HUES64 (cell line): Measurements from ENCODE around the gene DMPK.

Experiments
- H3K27ac ChIP-seq: 2 replicates; pipeline ENCODE4 v1.7.0; 2013; ENCODE audit warnings: low read depth, low read length, inconsistent platforms
- H3K27me3 ChIP-seq: 2 replicates; pipeline ENCODE4 v1.6.1; 2013; ENCODE audit warnings: mild to moderate bottlenecking, low read length; ENCODE audit not compliant: insufficient read depth
- H3K36me3 ChIP-seq: 2 replicates; pipeline ENCODE4 v1.6.1; 2013; ENCODE audit warnings: mild to moderate bottlenecking, low read length; ENCODE audit not compliant: insufficient read depth
- H3K4me1 ChIP-seq: 2 replicates; pipeline ENCODE4 v1.6.1; 2013; ENCODE audit warnings: mild to moderate bottlenecking, low read length, moderate library complexity; ENCODE audit not compliant: insufficient read depth
- H3K4me3 ChIP-seq: 2 replicates; pipeline ENCODE4 v1.5.1; 2013; ENCODE audit warnings: mild to moderate bottlenecking, low read length, moderate library complexity
- H3K9ac ChIP-seq: 2 replicates; pipeline ENCODE4 v1.6.1; 2013; ENCODE audit warnings: mild to moderate bottlenecking, low read depth, low read length
- H3K9me3 ChIP-seq: 2 replicates; pipeline ENCODE4 v1.6.1; 2013; ENCODE audit warnings: low read depth, low read length; ENCODE audit not compliant: insufficient read depth
- WGBS: fragments of 150-250, 120-280 bp; methylation state at CpG from one replicate; pipeline ENCODE4 v1.1.7; 2013; ENCODE audit warnings: missing lambda C conversion rate; 5-methylcytosine and 5-hydroxymethylcytosine counted together

Gene DMPK

DNA sequence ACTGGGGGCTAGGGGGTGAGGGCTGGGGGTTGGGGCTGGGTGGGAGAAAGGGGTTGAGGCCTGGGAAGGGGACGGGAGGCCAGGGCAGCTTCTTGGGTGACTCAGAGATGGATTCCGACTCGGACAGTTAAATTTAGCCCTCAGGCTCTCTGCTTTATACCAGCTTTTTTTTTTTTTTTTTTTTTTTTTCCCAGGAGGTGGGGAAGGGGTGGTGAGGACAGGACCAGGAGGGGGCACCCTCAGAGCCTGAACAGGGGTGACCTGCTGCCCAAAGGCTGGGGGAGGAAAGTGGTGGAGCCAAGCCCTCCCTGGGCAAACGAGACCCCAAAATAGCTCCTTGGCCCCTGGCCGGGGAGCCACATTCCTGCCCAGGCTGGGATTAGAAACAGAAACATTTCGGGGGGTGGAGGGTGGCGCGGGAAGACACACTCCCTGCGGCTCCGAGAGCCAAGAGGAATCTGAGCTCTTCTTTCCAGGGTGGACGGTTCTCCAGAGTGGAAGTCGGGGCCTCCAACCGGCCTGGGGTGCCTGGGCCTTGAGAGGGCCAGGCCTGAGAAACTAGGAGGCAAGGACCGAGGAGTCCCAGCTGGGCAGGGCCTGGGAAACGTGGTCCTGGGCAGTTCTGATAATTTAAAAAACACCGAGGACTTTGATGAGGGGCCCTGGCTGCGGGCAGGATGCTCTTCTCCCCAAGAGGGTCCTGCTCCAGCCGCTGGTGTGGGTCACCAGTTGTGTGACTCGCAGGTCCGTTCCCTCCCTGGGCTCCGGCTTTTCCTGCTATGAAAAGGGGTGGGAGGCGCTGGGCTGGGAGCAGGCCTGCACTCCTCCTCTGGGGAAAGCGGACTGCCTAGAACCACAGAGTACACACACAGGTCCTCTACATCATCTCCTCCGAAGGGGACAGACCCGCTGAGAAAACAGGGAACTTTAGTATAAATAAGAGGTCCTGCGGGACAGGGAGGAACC is 813 bp upstream of the DMPK start:
- 48% methylated on average over 24 of the region's 26 CpGs for WGBS
- H3K27ac ChIP-seq, result no peak overlapping the region; the same call in 1 of the 2 replicates
- H3K4me3 ChIP-seq, result no peak overlapping the region
- peaks cover 35% of the 10 kb centered on the region for H3K36me3 ChIP-seq
- no peak overlapping the region for H3K9ac ChIP-seq
- peaks cover 17% of the 10 kb centered on the region; the same call in 1 of the 2 replicates for H3K4me1 ChIP-seq
- peaks cover 5% of the 10 kb centered on the region; the same call in 1 of the 2 replicates for H3K27me3 ChIP-seq
- no peaks in the 10 kb centered on the region for H3K9me3 ChIP-seq

DNA sequence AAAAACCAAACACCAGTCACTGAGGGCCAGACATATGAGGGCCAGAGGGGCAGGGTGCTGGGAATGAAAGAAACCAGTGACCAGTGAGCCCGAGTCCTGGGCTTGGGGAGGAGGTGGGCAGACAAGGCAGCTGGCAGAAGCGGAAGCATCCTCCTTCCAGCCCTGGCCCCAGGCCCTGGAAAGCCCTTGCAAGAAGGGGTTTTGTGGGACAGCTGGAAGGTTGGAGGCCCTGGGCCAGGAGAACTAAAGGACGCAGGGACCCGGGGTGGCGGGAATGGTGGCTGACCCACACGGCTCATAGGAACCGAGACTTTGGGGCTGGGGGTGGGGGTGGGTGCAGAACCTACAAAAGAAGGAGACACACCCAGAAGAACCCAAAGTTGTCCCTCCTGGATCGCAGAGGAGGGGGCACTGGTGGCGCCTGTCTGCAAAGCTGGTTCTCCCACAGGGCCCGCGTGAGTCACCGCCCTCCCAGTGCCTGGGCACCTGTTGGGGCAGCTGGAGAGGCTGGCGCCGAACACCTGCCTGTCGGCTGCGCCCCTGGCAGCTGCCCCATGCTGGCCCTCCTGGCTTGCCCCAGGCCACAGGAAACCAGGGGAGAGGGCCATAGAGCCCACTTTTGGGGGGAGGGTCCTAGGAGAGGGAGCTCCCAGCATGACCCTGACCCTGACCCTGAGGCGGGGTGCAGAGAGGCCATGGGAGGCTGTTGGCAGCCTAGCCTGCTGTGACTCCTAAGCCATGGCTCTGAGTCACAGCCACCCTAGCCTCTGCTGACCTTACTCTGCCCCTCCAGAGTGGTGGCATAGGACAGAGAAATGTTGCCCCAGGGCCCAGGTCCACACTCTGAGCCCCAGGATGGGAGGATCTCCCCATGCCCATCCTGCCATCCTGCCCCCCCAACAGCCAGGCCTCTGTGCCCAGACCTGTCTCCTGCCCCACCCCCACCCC is 802 bp downstream of the DMPK start:
- peaks cover 5% of the 10 kb centered on the region; the same call in 1 of the 2 replicates for H3K27me3 ChIP-seq
- no peak overlapping the region for H3K9ac ChIP-seq
- WGBS, result 66% methylated on average over 17 of the region's 17 CpGs
- H3K27ac ChIP-seq, result no peak overlapping the region
- H3K4me1 ChIP-seq, result peaks cover 17% of the 10 kb centered on the region; the same call in 1 of the 2 replicates
- peaks cover 37% of the 10 kb centered on the region for H3K36me3 ChIP-seq
- no peaks in the 10 kb centered on the region for H3K9me3 ChIP-seq
- H3K4me3 ChIP-seq, result no peak overlapping the region

DNA sequence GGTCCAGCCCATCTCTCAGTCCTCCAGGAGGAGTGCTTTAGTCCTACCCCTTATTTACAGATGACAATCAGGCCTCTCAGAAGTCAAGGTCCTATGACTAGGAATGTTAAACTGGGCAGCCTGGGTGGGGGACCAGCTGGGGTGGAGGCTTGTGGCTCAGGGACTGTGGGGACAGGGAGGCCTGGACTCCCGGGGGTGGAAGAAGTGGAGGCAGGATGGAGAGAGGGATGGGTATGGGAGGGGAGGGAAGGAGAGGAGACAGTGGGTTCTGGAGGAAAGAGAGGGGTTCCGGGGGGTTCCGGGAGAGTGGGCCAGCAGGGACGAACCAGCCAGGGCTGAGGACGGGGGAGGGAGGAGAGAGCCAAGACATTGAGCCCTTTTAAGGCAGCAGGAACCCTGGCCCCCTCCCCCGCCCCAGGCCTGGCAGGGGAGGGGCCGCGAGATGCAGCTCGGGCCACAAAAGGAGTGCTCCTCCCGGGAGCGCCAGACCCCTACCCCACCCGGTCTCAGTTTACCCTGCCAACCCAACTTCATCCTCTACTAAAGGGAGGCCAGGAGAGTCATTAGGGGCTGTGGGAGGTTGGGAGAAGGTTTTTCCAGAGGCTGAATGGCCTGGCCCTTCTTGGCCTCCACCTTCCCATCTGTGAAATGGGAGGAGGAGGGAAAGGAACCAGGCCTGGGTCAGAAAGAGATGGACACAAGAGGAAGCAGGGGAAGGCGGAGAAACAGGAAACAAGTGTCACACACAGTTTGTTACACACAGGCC is 1.7 kb downstream of the DMPK start:
- Histone ChIP-seq H3K4me3 (no peak overlapping the region), H3K9ac (no peak overlapping the region), H3K9me3 (no peaks in the 10 kb centered on the region), H3K27ac (no peak overlapping the region), H3K36me3 (peaks cover 31% of the 10 kb centered on the region), H3K27me3 (peaks cover 5% of the 10 kb centered on the region; the same call in 1 of the 2 replicates), H3K4me1 (peaks cover 17% of the 10 kb centered on the region; the same call in 1 of the 2 replicates)
- WGBS, result 30% methylated on average over 12 of the region's 13 CpGs

DNA sequence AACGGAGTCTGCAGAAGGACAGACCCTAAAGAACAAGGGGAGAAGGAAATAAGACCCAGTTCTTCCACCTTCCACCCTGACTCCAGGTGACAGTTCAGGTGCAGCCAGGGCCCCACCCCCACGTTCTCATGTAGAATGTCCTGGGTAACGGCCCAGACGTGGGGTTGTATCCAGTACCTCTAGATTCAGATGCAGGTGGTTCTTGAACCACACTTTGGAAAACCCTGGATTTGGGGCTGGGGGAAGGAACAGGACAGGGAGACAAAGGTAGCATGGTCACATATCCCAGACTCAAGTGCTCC is 2.2 kb downstream of the DMPK start:
- Histone ChIP-seq H3K9ac (0 out of 2 replicates have a peak overlapping the region, but pooled peaks have one; percentile 12), H3K9me3 (no peaks in the 10 kb centered on the region), H3K4me1 (peaks cover 17% of the 10 kb centered on the region; the same call in 1 of the 2 replicates), H3K36me3 (peaks cover 26% of the 10 kb centered on the region), H3K27ac (no peak overlapping the region), H3K4me3 (peak overlapping the region; percentile 55), H3K27me3 (peaks cover 5% of the 10 kb centered on the region; the same call in 1 of the 2 replicates)
- WGBS, result 50% methylated on average over 4 of the region's 4 CpGs

DNA sequence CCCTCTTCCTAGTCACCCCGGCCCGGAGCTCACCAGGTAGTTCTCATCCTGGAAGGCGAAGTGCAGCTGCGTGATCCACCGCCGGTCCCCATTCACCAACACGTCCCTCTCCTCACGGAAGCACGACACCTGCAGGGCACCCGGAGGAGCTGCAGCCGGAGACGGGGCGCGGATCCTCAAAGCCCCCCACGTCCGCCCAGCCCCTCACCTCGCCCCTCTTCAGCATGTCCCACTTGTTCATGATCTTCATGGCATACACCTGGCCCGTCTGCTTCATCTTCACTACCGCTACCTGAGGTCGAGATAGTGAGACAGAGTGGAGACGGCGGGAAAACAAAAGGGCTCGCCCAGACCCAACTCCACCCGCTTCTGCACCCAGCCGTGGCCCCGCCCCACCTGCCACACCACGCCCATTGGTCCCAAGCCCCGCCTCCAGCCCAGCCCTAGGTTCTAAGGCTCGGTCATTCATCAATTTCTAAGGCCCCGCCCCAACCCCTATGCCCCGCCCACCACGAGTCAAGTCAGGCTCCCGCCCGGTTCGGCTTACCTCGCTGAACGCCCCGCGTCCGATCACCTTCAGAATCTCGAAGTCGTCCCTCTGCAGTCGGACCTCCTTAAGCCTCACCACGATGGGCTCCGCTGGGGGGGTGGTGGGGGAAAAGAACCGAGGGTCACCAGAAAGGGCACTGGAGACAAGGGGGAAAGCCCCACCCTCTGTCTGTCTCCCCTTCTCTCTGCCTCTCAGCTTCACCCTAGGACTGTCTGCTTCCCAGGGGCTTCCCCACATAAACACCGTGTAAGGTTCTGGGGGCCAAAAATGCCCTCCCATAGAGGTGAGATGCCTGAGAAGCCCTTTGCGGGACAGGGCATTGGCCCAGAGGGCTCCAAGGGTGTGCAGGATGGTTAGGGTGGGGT is 2.8 kb downstream of the DMPK start:
- no peak overlapping the region for H3K27ac ChIP-seq
- 0 out of 2 replicates have a peak overlapping the region, but pooled peaks have one; percentile 12 for H3K9ac ChIP-seq
- H3K4me3 ChIP-seq, result peak overlapping the region; percentile 55

DNA sequence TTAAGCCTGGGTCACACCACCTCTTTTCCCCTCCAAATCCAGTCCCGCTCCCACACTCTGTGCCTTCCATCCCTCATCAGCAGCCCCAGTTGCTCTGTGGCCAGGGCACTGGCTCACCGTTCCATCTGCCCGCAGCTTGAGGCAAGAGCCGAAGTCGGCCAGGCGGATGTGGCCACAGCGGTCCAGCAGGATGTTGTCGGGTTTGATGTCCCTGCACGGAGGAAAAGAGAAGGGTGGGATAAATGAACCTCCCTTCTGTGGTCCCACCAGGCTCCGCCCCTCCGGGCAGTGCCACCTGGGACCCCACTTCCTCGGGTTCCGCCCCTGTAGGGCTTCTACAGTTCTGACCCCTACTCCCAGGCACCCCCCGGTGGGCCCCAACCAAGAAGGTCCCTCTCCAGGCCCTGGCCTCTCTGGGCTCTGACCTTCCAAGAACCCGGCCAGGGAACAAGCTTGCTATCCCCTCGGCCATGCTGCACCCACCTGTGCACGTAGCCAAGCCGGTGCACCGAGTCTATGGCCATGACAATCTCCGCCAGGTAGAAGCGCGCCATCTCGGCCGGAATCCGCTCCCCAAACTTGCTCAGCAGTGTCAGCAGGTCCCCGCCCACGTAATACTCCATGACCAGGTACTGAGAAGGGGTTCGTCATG is 4.2 kb downstream of the DMPK start:
- Histone ChIP-seq H3K4me3 (no peak overlapping the region), H3K9me3 (no peaks in the 10 kb centered on the region), H3K36me3 (peaks cover 20% of the 10 kb centered on the region), H3K9ac (no peak overlapping the region), H3K27ac (no peak overlapping the region), H3K4me1 (peaks cover 13% of the 10 kb centered on the region; the same call in 1 of the 2 replicates), H3K27me3 (peaks cover 5% of the 10 kb centered on the region; the same call in 1 of the 2 replicates)
- WGBS, result 93% methylated on average over 28 of the region's 28 CpGs

More for the DNA sequence above, 2.8 kb downstream of the DMPK start:
- peaks cover 21% of the 10 kb centered on the region for H3K36me3 ChIP-seq
- no peaks in the 10 kb centered on the region for H3K9me3 ChIP-seq
- peaks cover 5% of the 10 kb centered on the region; the same call in 1 of the 2 replicates for H3K27me3 ChIP-seq
- WGBS, result 2% methylated on average over 48 of the region's 48 CpGs
- peaks cover 17% of the 10 kb centered on the region; the same call in 1 of the 2 replicates for H3K4me1 ChIP-seq

DNA sequence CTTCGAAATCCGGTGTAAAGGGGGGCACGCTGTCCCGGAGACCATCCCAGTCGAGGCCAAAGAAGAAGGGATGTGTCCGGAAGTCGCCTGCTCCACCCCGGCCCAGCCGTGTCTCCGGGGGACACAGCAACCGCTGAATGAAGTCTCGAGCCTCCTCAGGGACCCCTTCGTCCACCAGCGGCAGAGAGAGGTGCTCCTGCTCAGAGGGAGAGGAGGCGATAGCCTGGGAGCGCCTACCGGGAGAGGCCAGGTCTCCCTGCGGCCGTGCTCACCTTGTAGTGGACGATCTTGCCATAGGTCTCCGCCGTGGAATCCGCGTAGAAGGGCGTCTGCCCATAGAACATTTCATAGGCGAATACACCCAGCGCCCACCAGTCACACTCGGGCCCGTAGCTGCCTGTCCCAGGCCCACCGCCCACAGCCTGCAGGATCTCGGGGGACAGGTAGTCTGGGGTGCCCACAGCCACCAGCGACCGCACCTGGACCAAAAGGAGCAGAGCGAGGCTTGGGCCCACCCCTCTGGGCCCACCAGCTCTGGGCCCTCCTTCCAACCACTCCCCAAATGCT is 4.8 kb downstream of the DMPK start:
- H3K27me3 ChIP-seq, result peaks cover 5% of the 10 kb centered on the region; the same call in 1 of the 2 replicates
- WGBS, result 96% methylated on average over 34 of the region's 34 CpGs
- peaks cover 20% of the 10 kb centered on the region for H3K36me3 ChIP-seq
- H3K9ac ChIP-seq, result no peak overlapping the region
- H3K4me1 ChIP-seq, result peaks cover 13% of the 10 kb centered on the region; the same call in 1 of the 2 replicates
- no peak overlapping the region for H3K4me3 ChIP-seq
- no peak overlapping the region for H3K27ac ChIP-seq
- H3K9me3 ChIP-seq, result no peaks in the 10 kb centered on the region

DNA sequence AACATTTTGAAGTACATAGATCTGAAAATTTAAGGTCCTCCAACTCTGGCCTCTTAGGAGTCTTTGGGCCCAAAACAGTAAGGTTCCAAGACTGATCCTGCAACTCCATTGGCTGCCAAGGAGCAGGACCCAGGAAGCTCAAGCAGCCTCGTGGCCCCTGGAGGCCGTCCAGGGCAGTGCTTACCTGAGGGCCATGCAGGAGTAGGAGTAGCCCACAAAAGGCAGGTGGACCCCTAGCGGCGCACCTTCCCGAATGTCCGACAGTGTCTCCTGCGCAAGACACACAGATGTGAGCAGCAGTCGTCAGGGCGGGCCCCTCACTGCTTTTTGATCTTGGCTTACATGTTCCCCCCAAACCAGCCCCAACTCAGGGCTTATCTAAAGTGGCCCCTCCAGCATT is 7.5 kb downstream of the DMPK start:
- Histone ChIP-seq H3K36me3 (peaks cover 20% of the 10 kb centered on the region), H3K4me3 (no peak overlapping the region), H3K9ac (no peak overlapping the region), H3K9me3 (no peaks in the 10 kb centered on the region), H3K27me3 (0 out of 2 replicates have a peak, but pooled peaks cover under 1% of the 10 kb centered on the region), H3K4me1 (peaks cover 4% of the 10 kb centered on the region; the same call in 1 of the 2 replicates), H3K27ac (no peak overlapping the region)
- 76% methylated on average over 9 of the region's 9 CpGs for WGBS

DNA sequence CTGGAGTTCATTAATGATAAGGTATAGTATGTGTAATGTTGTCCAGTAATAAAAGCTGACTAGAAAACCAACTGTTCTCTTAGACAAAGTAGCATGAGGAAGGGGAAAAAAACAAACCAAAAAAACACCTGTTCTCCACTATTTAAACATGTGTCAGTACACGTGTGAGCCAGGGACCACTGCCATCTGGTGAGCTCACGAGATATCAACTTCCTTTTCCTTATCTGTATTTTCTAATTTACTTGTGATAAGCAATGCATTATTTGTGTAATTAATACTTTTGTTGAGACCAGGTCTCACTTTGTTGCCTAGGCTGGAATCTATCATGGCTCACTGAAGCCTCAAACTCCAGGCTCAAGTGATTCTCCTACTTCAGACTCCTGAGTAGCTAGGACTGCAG is 8.9 kb downstream of the DMPK start:
- Histone ChIP-seq H3K27me3 (no peaks in the 10 kb centered on the region), H3K27ac (no peak overlapping the region), H3K4me1 (no peaks in the 10 kb centered on the region), H3K9ac (no peak overlapping the region), H3K4me3 (no peak overlapping the region), H3K36me3 (peaks cover 20% of the 10 kb centered on the region), H3K9me3 (no peaks in the 10 kb centered on the region)
- WGBS, result 80% methylated on average over 1 of the region's 2 CpGs
